ENCODE results near the gene WDFY2. TPM values are rescaled to one million over a fixed set of nuclear protein-coding genes. Genes with fewer than 3 reads are reported as not detected.

WDFY2 gene
- total RNA-seq, 1 donor from 2014 or later = 43.0 TPM

DNA sequence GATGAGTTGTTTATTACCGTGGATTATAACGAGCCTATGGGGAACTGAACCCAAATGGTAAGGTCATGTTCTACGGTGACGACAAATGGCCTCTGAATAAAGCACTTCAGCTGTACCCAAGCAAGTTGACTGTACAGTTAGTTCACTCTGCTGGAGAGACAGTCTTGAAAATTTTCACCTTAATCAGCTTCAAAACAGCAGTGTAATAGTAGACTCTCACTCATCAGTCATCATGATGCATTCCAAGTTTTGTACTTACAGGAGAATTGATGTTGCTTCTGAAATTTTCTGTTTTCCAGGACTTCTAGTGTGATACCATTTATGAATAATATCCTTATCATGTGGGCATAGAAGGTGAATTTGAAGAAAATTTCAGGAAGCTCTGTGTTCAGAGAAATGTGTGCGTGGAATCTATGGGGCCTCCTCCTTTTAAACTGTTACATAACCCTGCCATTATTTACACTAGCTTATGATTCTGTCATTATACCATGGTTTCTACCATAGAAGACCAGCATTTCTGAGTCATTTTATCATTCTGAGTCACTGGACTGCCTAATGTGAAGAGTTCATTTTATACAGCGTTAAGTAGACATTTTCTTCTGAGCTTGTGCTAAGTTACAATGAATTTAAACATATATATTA lies 96.9 kb downstream of the WDFY2 start:
- peaks cover 7% of the 10 kb centered on the region for H3K27me3 Mint-ChIP-seq (ENCODE audit: unreplicated experiment)
- H3K4me3 Mint-ChIP-seq (ENCODE audit: unreplicated experiment) = no peak overlapping the region
- no peak for TF ChIP-seq CTCF (IDR thresholded peaks at IDR 0.05; ENCODE audit: partially characterized antibody, unreplicated experiment)
- peaks cover 16% of the 10 kb centered on the region for H3K4me1 Mint-ChIP-seq (ENCODE audit: low read depth, unreplicated experiment)
- no peaks in the 10 kb centered on the region for H3K36me3 Mint-ChIP-seq (ENCODE audit: unreplicated experiment)
- H3K27ac Mint-ChIP-seq (ENCODE audit: unreplicated experiment) = no peak overlapping the region
- no peak for DNase-seq
- peaks cover 4% of the 10 kb centered on the region for H3K9me3 Mint-ChIP-seq (ENCODE audit: unreplicated experiment)

GRCh38 chr13:51682686-51683085 lies 98.4 kb downstream of the WDFY2 start:
- H3K27me3 Mint-ChIP-seq (ENCODE audit: unreplicated experiment) = peaks cover 4% of the 10 kb centered on the region
- peaks cover 18% of the 10 kb centered on the region for H3K4me1 Mint-ChIP-seq (ENCODE audit: low read depth, unreplicated experiment)
- TF ChIP-seq CTCF (IDR thresholded peaks at IDR 0.05; ENCODE audit: partially characterized antibody, unreplicated experiment) = no peak
- DNase-seq = no peak
- peaks cover 2% of the 10 kb centered on the region for H3K9me3 Mint-ChIP-seq (ENCODE audit: unreplicated experiment)
- no peaks in the 10 kb centered on the region for H3K36me3 Mint-ChIP-seq (ENCODE audit: unreplicated experiment)
- no peak overlapping the region for H3K4me3 Mint-ChIP-seq (ENCODE audit: unreplicated experiment)
- H3K27ac Mint-ChIP-seq (ENCODE audit: unreplicated experiment) = no peak overlapping the region

DNA sequence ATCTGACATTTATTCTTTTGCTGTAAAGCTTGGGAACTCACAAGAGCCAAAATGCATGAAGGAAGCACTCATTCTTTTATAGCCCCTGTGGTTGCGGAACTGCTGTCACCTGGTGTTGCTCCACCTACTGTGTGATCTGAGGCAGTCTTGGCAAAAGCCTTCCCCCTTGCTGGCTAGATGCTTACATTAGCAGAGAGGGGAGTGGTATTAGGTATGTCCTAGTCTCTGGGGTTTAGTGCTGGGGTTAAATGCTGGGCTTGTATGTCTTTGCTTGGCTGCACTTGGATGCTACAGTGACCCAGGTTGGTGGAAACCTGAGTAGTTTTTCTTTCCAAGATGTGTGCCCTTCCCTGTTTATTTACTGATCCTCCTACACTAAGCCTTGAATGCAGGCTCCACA lies 99.3 kb downstream of the WDFY2 start:
- TF ChIP-seq CTCF (IDR thresholded peaks at IDR 0.05; ENCODE audit: partially characterized antibody, unreplicated experiment) = no peak
- Mint-ChIP-seq H3K9me3 (ENCODE audit: unreplicated experiment) (peaks cover 1% of the 10 kb centered on the region), H3K27ac (ENCODE audit: unreplicated experiment) (no peak overlapping the region), H3K36me3 (ENCODE audit: unreplicated experiment) (no peaks in the 10 kb centered on the region), H3K4me1 (ENCODE audit: low read depth, unreplicated experiment) (peaks cover 27% of the 10 kb centered on the region), H3K27me3 (ENCODE audit: unreplicated experiment) (peaks cover 3% of the 10 kb centered on the region), H3K4me3 (ENCODE audit: unreplicated experiment) (no peak overlapping the region)
- no peak for DNase-seq

DNA sequence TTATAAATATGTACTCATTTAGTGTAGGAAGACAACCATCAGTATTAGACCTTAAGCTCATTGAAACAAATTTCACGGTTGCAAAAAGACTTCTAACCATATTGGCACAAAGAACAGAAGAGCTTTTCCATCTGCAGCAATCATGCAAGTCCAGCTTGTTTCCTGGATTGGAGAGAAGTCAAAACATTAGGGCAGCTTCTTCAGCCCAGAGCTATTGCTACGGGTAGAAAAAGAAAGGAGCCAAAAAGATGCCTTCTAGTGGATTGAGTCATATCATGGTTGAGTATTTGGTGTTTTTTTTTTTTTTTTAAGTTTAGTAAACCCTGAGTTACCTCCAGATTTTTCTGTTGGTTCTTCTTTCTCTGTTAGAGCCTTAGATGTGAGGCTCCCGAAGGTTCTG lies 99.8 kb downstream of the WDFY2 start:
- DNase-seq = no peak
- Mint-ChIP-seq H3K27ac (ENCODE audit: unreplicated experiment) (no peak overlapping the region), H3K4me1 (ENCODE audit: low read depth, unreplicated experiment) (peaks cover 31% of the 10 kb centered on the region), H3K9me3 (ENCODE audit: unreplicated experiment) (peaks cover 1% of the 10 kb centered on the region), H3K36me3 (ENCODE audit: unreplicated experiment) (no peaks in the 10 kb centered on the region), H3K4me3 (ENCODE audit: unreplicated experiment) (no peak overlapping the region), H3K27me3 (ENCODE audit: unreplicated experiment) (peaks cover 3% of the 10 kb centered on the region)
- no peak for TF ChIP-seq CTCF (IDR thresholded peaks at IDR 0.05; ENCODE audit: partially characterized antibody, unreplicated experiment)

- no peak for TF ChIP-seq CTCF (IDR thresholded peaks at IDR 0.05; ENCODE audit: partially characterized antibody, unreplicated experiment)
- H3K27ac Mint-ChIP-seq (ENCODE audit: unreplicated experiment) = peak overlapping the region; percentile 85
- peak overlapping the region; percentile 12 for H3K4me3 Mint-ChIP-seq (ENCODE audit: unreplicated experiment)
- H3K4me1 Mint-ChIP-seq (ENCODE audit: low read depth, unreplicated experiment) = peaks cover 27% of the 10 kb centered on the region
- H3K27me3 Mint-ChIP-seq (ENCODE audit: unreplicated experiment) = peaks cover 3% of the 10 kb centered on the region
- H3K36me3 Mint-ChIP-seq (ENCODE audit: unreplicated experiment) = no peaks in the 10 kb centered on the region
- DNase-seq = no peak
- peaks cover 1% of the 10 kb centered on the region for H3K9me3 Mint-ChIP-seq (ENCODE audit: unreplicated experiment)
Measured at GRCh38 chr13:51687947-51688714, 103.9 kb downstream of the WDFY2 start.

Measured in glutamatergic neuron (in vitro differentiated cells).